K562 (cell line): ENCODE results near the gene B3GALNT2. TPM values are rescaled to one million over a fixed set of nuclear protein-coding genes. Genes with fewer than 3 reads are reported as not detected.

ENCODE experiments used
- CBX1 ChIP-seq: sonication (generic); IDR thresholded peaks from 2 replicates; pipeline ENCODE4 v1.6.1; 2016; ENCODE audit warnings: antibody characterized with exemption, low read depth, mild to moderate bottlenecking
- CREM ChIP-seq: IDR thresholded peaks from 2 replicates; pipeline ENCODE4 v1.6.1; 2014; ENCODE audit warnings: antibody characterized with exemption, low read depth
- CTCFL ChIP-seq: IDR thresholded peaks from 2 replicates; pipeline ENCODE4 v1.6.1; 2011; ENCODE audit warnings: borderline replicate concordance, low read depth, mild to moderate bottlenecking, moderate library complexity, low read length; ENCODE audit not compliant: insufficient read depth, poor library complexity, severe bottlenecking
- DIDO1 ChIP-seq: fragments of 450-650 bp; IDR thresholded peaks from 2 replicates; pipeline ENCODE4 v1.6.1; 2016; ENCODE audit warnings: low read depth, missing biosample characterization, missing genetic modification characterization
- GATA2 ChIP-seq: sonication (generic); formaldehyde crosslinking; IDR thresholded peaks from 2 replicates; pipeline ENCODE4 v1.4.0; 2020; ENCODE audit warnings: mild to moderate bottlenecking, missing genetic modification reagents
- GTF2A2 ChIP-seq: IDR thresholded peaks from 2 replicates; pipeline ENCODE4 v1.6.1; 2016; ENCODE audit warnings: mild to moderate bottlenecking, missing genetic modification characterization, missing compliant biosample characterization
- HNRNPK ChIP-seq: fragments of 200-400 bp; formaldehyde crosslinking; IDR thresholded peaks from one replicate; pipeline ENCODE4 v1.6.1; 2018; ENCODE audit warnings: mild to moderate bottlenecking, low read depth, low read length; ENCODE audit not compliant: poor library complexity, severe bottlenecking
- HNRNPLL ChIP-seq: fragments of 200-400 bp; formaldehyde crosslinking; IDR thresholded peaks from 2 replicates; pipeline ENCODE4 v1.6.1; 2017; ENCODE audit warnings: low read length, low read depth, mild to moderate bottlenecking; ENCODE audit not compliant: poor library complexity, severe bottlenecking
- MAZ ChIP-seq, 2 experiments: fragments of 450-650 bp in 1 of 2; sonication (generic) in 1 of 2; formaldehyde crosslinking; IDR thresholded peaks in 1 of 2; conservative IDR thresholded peaks in 1 of 2; 2 replicates each; pipeline versions ENCODE4 v1.4.0 to v1.5.0; 2020; ENCODE audit warnings: mild to moderate bottlenecking in 1 of 2, missing genetic modification reagents in 1 of 2
- NRF1 ChIP-seq, 2 experiments: fragments of 450-650 bp; IDR thresholded peaks in 1 of 2; conservative IDR thresholded peaks in 1 of 2; 2 replicates each; pipeline ENCODE4 v1.6.1; 2014; ENCODE audit warnings: mild to moderate bottlenecking in 2 of 2
- POLR3A ChIP-seq: IDR thresholded peaks from 2 replicates; pipeline ENCODE4 v1.6.1; 2011; ENCODE audit warnings: borderline replicate concordance, mild to moderate bottlenecking, moderate library complexity; ENCODE audit not compliant: insufficient read length, insufficient read depth; ENCODE audit errors: extremely low read depth
- PTTG1 ChIP-seq: fragments of 450-650 bp; IDR thresholded peaks from 2 replicates; pipeline ENCODE4 v1.6.1; 2016; ENCODE audit warnings: low read depth, mild to moderate bottlenecking, missing genetic modification characterization, missing compliant biosample characterization
- RB1 ChIP-seq: fragments of 450-650 bp; IDR thresholded peaks from 2 replicates; pipeline ENCODE4 v1.6.1; 2017; ENCODE audit warnings: low read depth, mild to moderate bottlenecking
- RBBP5 ChIP-seq: fragments of 200-600 bp; sonication (generic); IDR thresholded peaks from 2 replicates; pipeline ENCODE4 v1.6.1; 2012; ENCODE audit warnings: borderline replicate concordance, mild to moderate bottlenecking, low read length, control low read depth, inconsistent platforms; ENCODE audit not compliant: insufficient read depth, poor library complexity, severe bottlenecking
- SAFB2 ChIP-seq: fragments of 200-400 bp; formaldehyde crosslinking; IDR thresholded peaks from 2 replicates; pipeline ENCODE4 v1.6.1; 2018; ENCODE audit warnings: borderline replicate concordance, low read length, low read depth, moderate library complexity; ENCODE audit not compliant: severe bottlenecking
- SIRT6 ChIP-seq: IDR thresholded peaks from one replicate; pipeline ENCODE4 v1.6.1; 2012; ENCODE audit warnings: low read depth, mild to moderate bottlenecking, control low read depth, inconsistent platforms, low read length, moderate library complexity
- SIX5 ChIP-seq, 2 experiments: IDR thresholded peaks; 2 replicates each; pipeline ENCODE4 v1.6.1; 2011; ENCODE audit warnings: low read length in 2 of 2, borderline replicate concordance in 1 of 2, low read depth in 1 of 2, mild to moderate bottlenecking in 1 of 2, moderate library complexity in 1 of 2; ENCODE audit not compliant: insufficient read depth in 1 of 2
- SOX6 ChIP-seq: fragments of 450-650 bp; IDR thresholded peaks from 2 replicates; pipeline ENCODE4 v1.6.1; 2014; ENCODE audit warnings: mild to moderate bottlenecking
- TAF1 ChIP-seq: IDR thresholded peaks from 2 replicates; pipeline ENCODE4 v1.6.1; 2011; ENCODE audit warnings: mild to moderate bottlenecking, low read length, moderate library complexity; ENCODE audit not compliant: insufficient read depth, control insufficient read depth, severe bottlenecking; ENCODE audit errors: extremely low read depth
- U2AF1 ChIP-seq: fragments of 200-400 bp; formaldehyde crosslinking; optimal IDR thresholded peaks from 2 replicates; pipeline ENCODE3; 2017; ENCODE audit warnings: mild to moderate bottlenecking, low read depth, low read length, moderate library complexity
- XRCC5 ChIP-seq: fragments of 200-400 bp; formaldehyde crosslinking; IDR thresholded peaks from 2 replicates; pipeline ENCODE4 v1.6.1; 2017; ENCODE audit warnings: low read depth, mild to moderate bottlenecking, low read length
- ZNF274 ChIP-seq: IDR thresholded peaks from 2 replicates; pipeline ENCODE4 v1.6.1; 2011; ENCODE audit warnings: low read depth, mild to moderate bottlenecking, low read length, moderate library complexity, borderline replicate concordance
- ZNF354B ChIP-seq: fragments of 250-450 bp; sonication (Bioruptor Pico); IDR thresholded peaks from 2 replicates; pipeline ENCODE4 v1.4.0; 2020
- ZNF41 ChIP-seq: fragments of 250-450 bp; sonication (Bioruptor Pico); conservative IDR thresholded peaks from 2 replicates; pipeline ENCODE4 v1.4.0; 2020; ENCODE audit warnings: mild to moderate bottlenecking
- ZNF436 ChIP-seq: fragments of 250-450, 450-650 bp; sonication (Bioruptor Pico); formaldehyde crosslinking; IDR thresholded peaks from 2 replicates; pipeline ENCODE4 v1.7.0; 2020; ENCODE audit warnings: mild to moderate bottlenecking
- ZNF717 ChIP-seq: fragments of 250-450 bp; sonication (Bioruptor Pico); IDR thresholded peaks from 2 replicates; pipeline ENCODE4 v1.5.0; 2021
- ZNF780A ChIP-seq: fragments of 250-450 bp; sonication (Bioruptor Pico); IDR thresholded peaks from 2 replicates; pipeline ENCODE4 v1.5.0; 2021; ENCODE audit warnings: mild to moderate bottlenecking
- ZSCAN29 ChIP-seq: fragments of 450-650 bp; IDR thresholded peaks from 2 replicates; pipeline ENCODE4 v1.6.1; 2017
- polyA plus RNA-seq, 8 experiments: library from polyadenylated mRNA; depleted of rRNA in 4 of 8; stranded (reverse) in 5 of 8; unstranded in 3 of 8; fragments of >200 nt; fragmentation: Nextera tagmentation in 2 of 8; fragmentation: Illumina TruSeq in 1 of 8; extraction: Ambion mirVana in 2 of 8; extraction: Trizol in 1 of 8; gene quantifications; 2 replicates each; pipeline versions ENCODE4 v1.2.1 to v1.2.3, GENCODE V29; 2011 to 2014; ENCODE audit warnings: inconsistent platforms in 1 of 8, missing spikeins in 1 of 8
- total RNA-seq, 7 experiments: library from RNA; depleted of rRNA in 6 of 7; stranded (reverse); fragments of >200 nt in 6 of 7; fragmentation: Illumina TruSeq in 2 of 7; extraction: Trizol in 2 of 7; gene quantifications; 2 replicates each; pipeline versions ENCODE4 v1.2.1 to v1.2.3, GENCODE V29; 2011 to 2021; ENCODE audit warnings: low replicate concordance in 1 of 7

B3GALNT2 gene
- total and polyA plus RNA-seq, 9 of the 15 experiments (the other 6 are each of a cell fraction or from before 2014, with no cell fraction given): 2.0 to 31.7 (median 22.9) TPM

GRCh38 chr1:235504494-235505222 is 406 bp upstream of the B3GALNT2 start (continued):
- TF ChIP-seq CTCFL (peak; percentile 88), POLR3A (no peak), HNRNPLL (peak; percentile 59), MAZ (CRISPR knock-in tag; conservative IDR thresholded peaks at IDR 0.05 in 1 of 2, IDR thresholded peaks at IDR 0.05 in 1 of 2) (peak; percentile 99), XRCC5 (peak; percentile 51; the same call in 1 of the 2 replicates), NRF1 (conservative IDR thresholded peaks at IDR 0.05 in 1 of 2, IDR thresholded peaks at IDR 0.05 in 1 of 2) (peak; percentile 98 to 99), TAF1 (peak; percentile 74), SIX5 (IDR thresholded peaks at IDR 0.05; ENCODE audit: borderline replicate concordance in 1 of 2, insufficient read depth in 1 of 2, low read depth in 1 of 2, low read length in 2 of 2) (peak; percentile 87 to 96), ZNF717 (CRISPR knock-in tag) (no peak), ZSCAN29 (no peak; the same call in 1 of the 2 replicates), HNRNPK (peak; percentile 15), ZNF780A (no peak), SAFB2 (no peak), SIRT6 (no peak), ZNF354B (CRISPR knock-in tag) (no peak), RB1 (peak; percentile 90; the same call in 1 of the 2 replicates), CREM (peak; percentile 98), SOX6 (peak; percentile 28; the same call in 1 of the 2 replicates), DIDO1 (tag) (peak; percentile 20), U2AF1 (peak; percentile 15), ZNF274 (no peak), ZNF436 (CRISPR knock-in tag) (no peak), ZNF41 (CRISPR knock-in tag) (no peak), GTF2A2 (tag) (no peak), CBX1 (peak; percentile 86), GATA2 (CRISPR knock-in tag) (no peak), PTTG1 (tag) (no peak), RBBP5 (peak; percentile 13)
